Activated naive CD4-positive, alpha-beta T cell treated with anti-CD3 and anti-CD28 coated beads, Interleukin-2, amount 50 U/mL, for 72 hours (primary cell): ENCODE results near the gene SLC2A6. TPM values are rescaled to one million over a fixed set of nuclear protein-coding genes. Genes with fewer than 3 reads are reported as not detected.

Experiments used
- ATAC-seq, 2 donors: fragments of 150-1000 bp; cut with Tn5 transposase; 2 replicates each; pipeline ENCODE4 v1.10.0; 2021; ENCODE audit warnings: mild to moderate bottlenecking in 2 of 2, moderate library complexity in 2 of 2
- DNase-seq, 2 donors: peaks; one replicate each; pipeline ENCODE4 v3.0.0; 2021 to 2022; ENCODE audit warnings: low spot score in 2 of 2
- H3K27ac Mint-ChIP-seq, 2 donors: one replicate each; pipeline ENCODE4 v1.8.0; 2022; ENCODE audit warnings: mild to moderate bottlenecking in 2 of 2, mixed read lengths in 2 of 2
- H3K36me3 Mint-ChIP-seq, 2 donors: one replicate each; pipeline ENCODE4 v1.8.0; 2022; ENCODE audit warnings: mixed read lengths in 2 of 2
- H3K9me3 Mint-ChIP-seq, 2 donors: one replicate each; pipeline ENCODE4 v1.8.0; 2022; ENCODE audit warnings: mixed read lengths in 2 of 2
- total RNA-seq, 2 donors: library from RNA; stranded (reverse); gene quantifications; one replicate each; pipeline ENCODE4 v1.2.3, GENCODE V29; 2022

SLC2A6 gene
- total RNA-seq, 2 donors from 2014 or later, result 1.0 to 1.8 TPM

- DNase-seq (no peak), ATAC-seq (no peak)
- no peak overlapping the region for H3K27ac Mint-ChIP-seq
- no peaks in the 10 kb centered on the region for H3K9me3 Mint-ChIP-seq
- no peaks in the 10 kb centered on the region for H3K36me3 Mint-ChIP-seq
These were observed 39.3 kb upstream of the SLC2A6 start for GRCh38 chr9:133518200-133518599.

DNA sequence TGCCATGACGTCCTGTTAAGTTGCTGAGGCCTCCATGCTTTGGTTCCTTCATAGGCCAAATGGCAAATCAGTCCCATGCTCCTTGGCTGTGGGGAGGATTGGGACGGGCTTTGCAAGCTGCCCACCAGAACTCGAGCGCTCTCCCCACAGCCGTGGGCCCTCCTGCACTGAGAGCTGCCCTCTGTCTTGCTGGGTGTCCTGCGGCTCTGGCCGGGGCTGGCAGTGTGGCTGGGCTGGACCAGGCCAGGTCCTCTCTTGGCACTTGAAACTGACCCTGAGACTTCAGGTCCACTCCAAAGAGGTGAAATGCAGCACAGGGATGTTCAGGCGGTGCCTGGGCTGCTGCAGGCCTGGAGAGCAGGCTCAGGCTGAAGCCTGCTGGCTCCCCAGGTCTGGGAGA, 38.8 kb upstream of the SLC2A6 start:
- H3K36me3 Mint-ChIP-seq, result no peaks in the 10 kb centered on the region
- H3K9me3 Mint-ChIP-seq, result no peaks in the 10 kb centered on the region
- DNase-seq (no peak), ATAC-seq (no peak)
- H3K27ac Mint-ChIP-seq, result no peak overlapping the region

- ATAC-seq (no peak), DNase-seq (no peak)
- no peak overlapping the region for H3K27ac Mint-ChIP-seq
These were observed 38.1 kb upstream of the SLC2A6 start for GRCh38 chr9:133516961-133517350.

GRCh38 chr9:133516256-133516960, 37.5 kb upstream of the SLC2A6 start:
- DNase-seq (no peak), ATAC-seq (no peak)
- H3K36me3 Mint-ChIP-seq, result no peaks in the 10 kb centered on the region
- no peaks in the 10 kb centered on the region for H3K9me3 Mint-ChIP-seq
- no peak overlapping the region for H3K27ac Mint-ChIP-seq

More at GRCh38 chr9:133516961-133517350, 38.1 kb upstream of the SLC2A6 start:
- no peaks in the 10 kb centered on the region for H3K9me3 Mint-ChIP-seq
- H3K36me3 Mint-ChIP-seq, result no peaks in the 10 kb centered on the region

DNA sequence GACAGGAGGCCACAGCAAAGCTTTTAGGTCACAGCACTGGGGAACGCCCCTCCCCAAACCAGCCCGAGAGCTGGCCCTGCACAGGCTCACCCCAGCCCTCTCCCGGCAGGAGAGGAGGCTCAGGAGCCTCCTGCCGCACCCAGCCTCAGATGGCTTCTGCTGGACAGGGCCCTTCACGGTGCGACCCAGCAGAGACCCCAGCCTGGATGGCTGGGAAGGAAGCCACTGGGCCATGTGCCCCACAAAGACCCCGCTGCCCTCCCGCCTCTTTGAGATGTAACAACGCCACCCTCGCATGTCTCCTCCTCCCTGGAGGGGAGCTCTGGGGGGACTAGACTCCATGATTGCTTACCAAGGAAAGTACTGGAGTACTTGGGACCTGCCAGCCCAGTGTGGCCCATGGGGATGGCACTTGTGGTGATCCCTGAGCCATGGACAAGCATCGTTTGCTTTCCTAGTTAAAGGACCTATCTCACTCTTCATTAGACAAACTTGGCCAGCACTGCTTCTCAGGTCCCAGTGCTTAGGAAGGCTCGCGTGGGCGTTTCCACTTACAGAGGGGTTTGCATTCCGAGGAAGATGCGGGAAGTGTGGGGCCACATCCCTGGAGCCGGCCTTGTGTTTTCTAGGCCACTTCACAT, 36.8 kb upstream of the SLC2A6 start:
- no peak for DNase-seq
- no peak overlapping the region for H3K27ac Mint-ChIP-seq
- no peak for ATAC-seq
- H3K36me3 Mint-ChIP-seq, result no peaks in the 10 kb centered on the region
- no peaks in the 10 kb centered on the region for H3K9me3 Mint-ChIP-seq

DNA sequence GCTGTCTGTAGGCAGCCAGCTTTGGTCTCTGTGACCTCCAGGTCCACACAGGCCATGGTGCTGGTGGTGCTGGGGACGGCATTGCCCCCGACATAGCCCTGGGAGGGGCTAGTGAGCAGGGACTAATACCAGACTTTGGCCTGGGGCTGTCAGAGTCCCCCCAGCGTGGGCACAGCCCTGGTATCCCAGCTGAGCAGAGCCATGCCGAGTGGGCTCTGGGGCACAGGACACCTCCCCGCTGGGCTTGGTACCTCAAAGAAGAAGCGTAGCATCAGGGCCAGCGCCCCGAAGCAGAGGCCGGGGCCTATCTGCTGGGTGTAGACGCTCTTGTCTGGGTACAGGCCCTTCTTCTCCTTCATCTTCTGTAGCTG, 36.3 kb upstream of the SLC2A6 start:
- Mint-ChIP-seq H3K9me3 (no peaks in the 10 kb centered on the region), H3K36me3 (no peaks in the 10 kb centered on the region), H3K27ac (no peak overlapping the region)
- ATAC-seq (no peak), DNase-seq (no peak)

DNA sequence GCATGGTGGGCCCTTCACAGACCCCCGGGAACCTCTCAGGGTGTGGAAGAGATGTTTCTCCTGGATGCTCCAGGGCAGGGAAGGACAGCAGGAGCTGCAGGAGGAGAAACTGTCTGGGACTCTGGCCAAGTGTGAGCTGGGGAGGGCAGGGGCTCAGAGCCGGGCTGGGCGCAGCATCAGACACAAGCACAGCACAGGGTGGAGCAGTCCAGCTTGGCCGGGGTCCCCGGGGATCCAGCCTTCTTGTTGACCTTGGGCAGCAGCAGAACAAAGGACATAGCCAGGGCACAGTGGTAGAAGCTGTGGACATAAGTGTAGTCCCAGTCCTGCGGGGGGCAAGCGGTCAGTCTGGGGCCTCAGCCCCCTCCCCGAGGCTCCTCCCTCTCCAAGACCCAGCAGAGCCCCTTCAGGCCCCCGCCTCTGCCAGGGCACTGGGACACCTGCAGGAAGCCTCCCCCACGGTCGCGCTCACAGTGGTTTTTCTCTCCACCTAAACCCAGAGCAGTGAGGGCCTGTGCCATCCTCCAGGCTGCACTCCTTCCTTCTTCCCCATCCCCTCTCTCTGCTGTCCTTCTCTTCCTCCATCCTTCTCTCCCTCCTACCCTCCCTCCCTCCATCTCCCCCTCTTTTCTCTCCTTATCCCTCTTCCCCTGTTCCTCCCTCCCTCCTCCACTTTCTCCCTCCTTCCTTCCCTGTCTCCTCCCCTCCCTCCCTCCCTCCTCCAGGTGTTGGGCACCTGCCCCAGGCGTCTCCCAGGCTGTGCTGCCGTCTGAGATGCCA, 35.8 kb upstream of the SLC2A6 start:
- no peaks in the 10 kb centered on the region for H3K9me3 Mint-ChIP-seq
- H3K27ac Mint-ChIP-seq, result no peak overlapping the region
- ATAC-seq, result no peak
- no peak for DNase-seq
- H3K36me3 Mint-ChIP-seq, result no peaks in the 10 kb centered on the region

GRCh38 chr9:133513214-133514100, 34.6 kb upstream of the SLC2A6 start:
- ATAC-seq (no peak), DNase-seq (no peak)
- no peaks in the 10 kb centered on the region for H3K9me3 Mint-ChIP-seq
- no peak overlapping the region for H3K27ac Mint-ChIP-seq
- no peaks in the 10 kb centered on the region for H3K36me3 Mint-ChIP-seq

DNA sequence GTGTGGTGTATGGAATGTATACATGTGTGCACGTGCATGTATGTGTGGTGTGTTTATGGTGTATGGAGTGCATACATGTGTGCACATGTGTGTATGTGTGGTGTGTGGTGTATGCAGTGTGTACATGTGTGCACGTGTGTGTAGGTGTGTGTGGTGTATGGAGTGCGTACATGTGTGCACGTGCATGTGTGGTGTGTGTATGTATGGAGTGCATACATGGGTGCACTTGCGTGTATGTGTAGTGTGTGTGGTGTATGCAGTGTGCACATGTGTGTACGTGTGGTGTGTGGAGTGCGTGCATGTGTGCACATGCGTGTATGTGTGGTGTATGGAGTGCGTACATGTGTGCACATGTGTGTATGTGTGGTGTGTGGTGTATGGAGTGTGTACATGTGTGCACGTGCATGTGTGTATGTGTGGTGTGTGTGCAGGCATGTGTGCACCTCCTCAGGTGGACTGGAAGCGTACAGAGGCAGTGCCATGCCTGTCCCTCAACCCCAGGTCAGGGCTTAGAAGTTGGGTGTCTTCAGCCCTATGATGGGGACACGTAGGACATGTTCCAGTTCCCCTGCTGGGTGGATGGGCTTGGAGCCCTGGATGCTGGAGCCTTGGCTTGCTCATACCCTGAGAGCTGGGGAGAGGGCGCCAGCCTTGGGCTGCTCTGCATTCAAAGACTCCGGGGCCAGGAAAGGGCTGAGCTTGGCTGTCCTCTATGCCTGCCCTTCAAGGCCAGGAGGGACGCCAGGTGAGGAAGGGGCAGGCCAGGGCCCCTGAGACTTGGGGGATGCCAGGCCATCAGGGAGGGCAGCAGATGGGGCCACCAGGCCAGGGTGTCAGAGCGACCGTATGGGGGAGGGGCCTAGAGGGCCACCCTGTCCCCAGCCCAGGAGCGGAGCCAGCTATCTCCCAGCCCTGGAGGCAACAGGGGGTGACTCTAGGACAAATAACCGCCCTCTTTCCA, 33.6 kb upstream of the SLC2A6 start:
- ATAC-seq (no peak), DNase-seq (no peak)
- no peaks in the 10 kb centered on the region for H3K36me3 Mint-ChIP-seq
- H3K9me3 Mint-ChIP-seq, result no peaks in the 10 kb centered on the region
- H3K27ac Mint-ChIP-seq, result no peak overlapping the region

DNA sequence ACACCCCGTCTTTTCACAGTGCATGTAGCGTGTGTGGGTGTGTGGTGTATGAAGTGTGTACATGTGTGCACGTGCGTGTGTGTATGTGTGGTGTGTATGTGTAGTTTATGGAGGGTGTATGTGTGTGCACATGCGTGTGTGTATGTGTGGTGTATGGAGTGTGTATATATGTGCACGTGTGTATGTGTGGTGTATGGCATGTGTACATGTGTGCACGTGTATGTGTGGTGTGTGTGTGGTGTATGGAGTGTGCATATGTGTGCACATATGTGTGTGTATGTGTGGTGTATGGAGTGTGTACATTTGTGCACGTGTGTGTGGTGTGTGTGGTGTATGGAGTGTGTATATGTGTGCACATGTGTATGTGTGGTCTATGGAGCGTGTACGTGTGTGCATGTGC, 32.7 kb upstream of the SLC2A6 start:
- H3K27ac Mint-ChIP-seq, result no peak overlapping the region
- ATAC-seq, result no peak
- no peaks in the 10 kb centered on the region for H3K9me3 Mint-ChIP-seq
- DNase-seq, result no peak
- H3K36me3 Mint-ChIP-seq, result no peaks in the 10 kb centered on the region

DNA sequence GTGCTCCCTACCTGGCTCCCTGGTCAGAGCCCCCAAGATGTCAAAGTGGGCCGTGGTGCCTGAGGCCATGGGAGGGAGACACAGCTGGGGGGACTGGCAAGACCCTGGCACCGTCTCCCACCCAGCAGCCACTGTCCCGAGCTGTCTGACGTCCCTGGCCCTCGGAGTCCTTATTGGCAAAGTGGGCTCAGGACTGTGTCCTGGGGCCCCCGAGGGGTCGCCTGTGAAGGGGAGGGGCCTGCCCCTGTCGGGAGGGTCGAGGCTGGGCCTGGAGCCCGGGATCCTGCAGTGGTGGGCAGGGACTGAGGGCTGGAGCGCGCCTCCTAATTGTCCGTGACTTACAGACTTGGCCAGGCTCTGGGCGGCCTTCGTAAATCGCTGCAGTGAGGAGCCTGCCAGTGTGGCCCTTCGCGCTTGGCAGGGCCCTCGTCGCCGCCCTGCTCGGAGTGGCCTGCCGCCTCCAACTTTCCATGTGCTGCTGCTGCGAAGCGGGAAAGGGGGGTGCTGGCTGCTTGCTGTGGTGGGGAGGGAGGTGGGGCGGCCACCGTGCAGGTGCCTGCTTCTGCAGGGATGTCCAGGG, 32.1 kb upstream of the SLC2A6 start:
- no peak for DNase-seq
- H3K9me3 Mint-ChIP-seq, result no peaks in the 10 kb centered on the region
- H3K36me3 Mint-ChIP-seq, result no peaks in the 10 kb centered on the region
- no peak for ATAC-seq
- no peak overlapping the region for H3K27ac Mint-ChIP-seq

DNA sequence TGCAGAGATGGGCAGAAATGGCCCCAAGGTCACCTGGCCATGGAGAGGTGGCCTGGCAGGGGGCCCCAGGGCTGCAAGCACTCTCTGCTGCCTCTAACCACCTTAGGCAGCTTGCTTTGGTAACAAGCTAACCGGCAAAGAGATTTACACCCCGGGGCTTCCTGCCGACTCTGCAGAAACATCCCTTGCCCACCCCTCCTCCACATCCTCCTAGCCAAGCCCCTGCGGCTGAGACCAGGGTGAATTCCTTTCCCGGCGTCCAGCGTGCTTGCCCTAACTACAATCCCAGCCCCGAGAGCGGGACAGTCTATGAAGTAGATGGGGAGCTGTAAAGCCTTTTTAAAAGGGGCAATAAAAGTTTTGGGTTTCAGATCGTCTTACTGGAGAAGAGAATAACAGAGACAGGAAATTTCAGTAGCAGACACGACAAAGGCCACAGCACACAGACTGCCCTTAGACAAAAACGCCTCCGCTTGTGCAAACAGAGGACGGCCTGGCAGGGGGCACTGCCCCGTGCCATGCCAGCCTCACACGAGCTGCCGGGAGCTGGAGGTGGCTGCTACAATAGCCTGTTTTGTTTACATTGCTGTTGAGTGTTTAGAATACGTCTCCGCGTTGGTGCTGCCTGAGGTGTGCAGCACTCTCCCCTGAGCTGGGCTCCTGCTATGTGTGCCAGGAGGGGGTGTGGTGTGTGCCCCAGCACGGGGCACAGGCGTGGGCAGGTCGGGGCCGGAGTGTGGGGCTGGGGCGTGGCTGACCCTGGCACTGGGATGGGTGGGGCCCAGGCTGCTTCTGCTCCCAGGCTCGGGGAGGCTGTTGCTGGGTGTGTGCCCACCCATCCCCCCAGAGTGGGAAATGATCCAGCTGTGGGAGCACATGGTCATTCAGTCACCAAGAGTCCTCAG, 30.5 kb upstream of the SLC2A6 start:
- Mint-ChIP-seq H3K9me3 (no peaks in the 10 kb centered on the region), H3K36me3 (no peaks in the 10 kb centered on the region), H3K27ac (peak overlapping the region; percentile 18 to 74)
- DNase-seq, result no peak
- peak; percentile 46 to 52 for ATAC-seq

DNA sequence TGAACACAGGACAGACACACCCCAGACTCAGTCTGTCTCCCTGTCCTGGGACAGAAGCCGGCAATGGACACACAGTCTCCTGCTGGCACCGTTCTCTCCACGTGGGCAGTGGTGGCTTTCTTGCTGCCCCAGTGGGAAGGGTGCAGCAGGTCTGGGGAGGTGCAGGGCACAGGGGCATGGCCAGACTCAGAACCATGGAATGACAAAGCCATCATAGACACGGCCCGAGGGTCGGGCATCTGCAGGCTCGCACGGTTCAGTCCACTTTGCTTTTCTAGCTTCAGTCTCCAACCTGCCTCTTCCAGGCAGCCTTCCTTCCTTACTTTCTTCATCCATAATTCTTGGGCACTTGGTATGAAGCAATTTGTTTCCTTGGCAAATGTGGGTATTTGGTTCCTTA, 29.1 kb upstream of the SLC2A6 start:
- no peak overlapping the region for H3K27ac Mint-ChIP-seq
- H3K36me3 Mint-ChIP-seq, result no peaks in the 10 kb centered on the region
- ATAC-seq, result no peak
- H3K9me3 Mint-ChIP-seq, result no peaks in the 10 kb centered on the region
- DNase-seq, result no peak

- peaks cover 1 to 2% of the 10 kb centered on the region in 2 donors for H3K36me3 Mint-ChIP-seq
- peaks cover 1 to 3% of the 10 kb centered on the region in 2 donors for H3K9me3 Mint-ChIP-seq
- no peak for ATAC-seq
- H3K27ac Mint-ChIP-seq, result no peak overlapping the region
- DNase-seq, result no peak
These were observed 28.5 kb upstream of the SLC2A6 start for GRCh38 chr9:133507246-133507965.
